Measurements from ENCODE around the gene N4BP3.

N4BP3 gene

DNA sequence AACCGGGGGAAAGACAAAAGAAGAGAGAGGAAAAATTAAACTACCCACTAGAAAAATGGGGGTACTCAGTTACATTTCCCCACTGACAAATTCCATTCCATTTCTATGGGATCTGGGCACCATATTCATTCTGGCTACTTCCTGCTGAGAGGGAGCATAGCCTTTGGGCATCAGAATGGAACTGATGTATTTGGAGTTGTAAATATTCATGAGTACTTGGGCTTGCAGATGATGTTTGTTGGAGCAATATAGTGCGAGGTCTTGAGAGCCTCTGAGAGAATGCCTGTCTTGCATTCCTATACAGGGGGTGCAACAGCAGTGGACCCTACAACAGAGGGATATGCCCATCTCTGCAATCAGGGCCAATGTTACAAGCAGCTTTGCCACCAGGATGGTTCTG lies 57.1 kb downstream of the N4BP3 start:
- no peak for TF ChIP-seq CTCF (conservative IDR thresholded peaks at IDR 0.05; ENCODE audit: low read depth, low read length)
- Histone ChIP-seq H3K27me3 (ENCODE audit: insufficient read depth, low read depth) (no peaks in the 10 kb centered on the region), H3K79me2 (ENCODE audit: insufficient read depth, low read depth) (no peaks in the 10 kb centered on the region)

DNA sequence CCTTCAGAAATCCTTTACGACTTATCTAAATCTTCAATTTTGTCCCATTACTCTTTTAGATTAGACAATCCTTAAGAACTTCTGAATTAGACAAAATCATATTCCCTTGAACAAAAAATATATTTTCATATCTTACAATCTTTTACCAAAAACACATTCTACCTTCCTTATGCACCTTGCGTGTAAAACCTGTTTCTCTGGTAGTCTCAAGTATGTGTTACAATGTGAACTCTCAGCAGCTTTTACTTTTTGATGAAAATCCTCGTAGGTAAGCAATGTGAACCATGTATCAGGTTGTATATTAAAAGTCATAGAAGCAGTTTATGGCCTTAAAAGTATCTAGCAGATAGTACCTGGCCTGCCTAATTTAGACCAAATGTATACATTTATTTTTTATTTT lies 61.1 kb downstream of the N4BP3 start:
- Histone ChIP-seq H2AFZ (ENCODE audit: low read depth) (no peak overlapping the region), H3K27ac (no peak overlapping the region), H3K4me1 (ENCODE audit: low read depth, poor library complexity, severe bottlenecking) (no peaks in the 10 kb centered on the region), H3K79me2 (ENCODE audit: insufficient read depth, low read depth) (no peaks in the 10 kb centered on the region), H3K4me3 (IDR thresholded peaks at IDR 0.05; ENCODE audit: insufficient read depth, low read depth, low read length) (no peak overlapping the region), H3K36me3 (ENCODE audit: insufficient read depth) (no peaks in the 10 kb centered on the region), H3K4me2 (no peak overlapping the region), H3K9ac (no peak overlapping the region), H3K27me3 (ENCODE audit: insufficient read depth, low read depth) (no peaks in the 10 kb centered on the region), H4K20me1 (ENCODE audit: insufficient read depth) (no peaks in the 10 kb centered on the region)
- no peak for TF ChIP-seq CTCF (conservative IDR thresholded peaks at IDR 0.05; ENCODE audit: low read depth, low read length)

More for the DNA sequence above, 57.1 kb downstream of the N4BP3 start:
- Histone ChIP-seq H4K20me1 (ENCODE audit: insufficient read depth) (no peaks in the 10 kb centered on the region), H3K9ac (no peak overlapping the region), H3K4me3 (IDR thresholded peaks at IDR 0.05; ENCODE audit: insufficient read depth, low read depth, low read length) (no peak overlapping the region), H3K27ac (no peak overlapping the region), H3K4me2 (no peak overlapping the region), H3K36me3 (ENCODE audit: insufficient read depth) (no peaks in the 10 kb centered on the region), H2AFZ (ENCODE audit: low read depth) (no peak overlapping the region), H3K4me1 (ENCODE audit: low read depth, poor library complexity, severe bottlenecking) (no peaks in the 10 kb centered on the region)

Data from KMS-11 (cell line).